GM19324 (cell line): Measurements from ENCODE around the gene ATXN3.

ENCODE experiments used
- ATAC-seq: cut with Tn5 transposase; IDR thresholded peaks from one replicate; pipeline ENCODE4 v1.9.1; 2021; ENCODE audit warnings: mild to moderate bottlenecking, moderate library complexity; ENCODE audit not compliant: unreplicated experiment, low FRiP score

The ATXN3 gene

DNA sequence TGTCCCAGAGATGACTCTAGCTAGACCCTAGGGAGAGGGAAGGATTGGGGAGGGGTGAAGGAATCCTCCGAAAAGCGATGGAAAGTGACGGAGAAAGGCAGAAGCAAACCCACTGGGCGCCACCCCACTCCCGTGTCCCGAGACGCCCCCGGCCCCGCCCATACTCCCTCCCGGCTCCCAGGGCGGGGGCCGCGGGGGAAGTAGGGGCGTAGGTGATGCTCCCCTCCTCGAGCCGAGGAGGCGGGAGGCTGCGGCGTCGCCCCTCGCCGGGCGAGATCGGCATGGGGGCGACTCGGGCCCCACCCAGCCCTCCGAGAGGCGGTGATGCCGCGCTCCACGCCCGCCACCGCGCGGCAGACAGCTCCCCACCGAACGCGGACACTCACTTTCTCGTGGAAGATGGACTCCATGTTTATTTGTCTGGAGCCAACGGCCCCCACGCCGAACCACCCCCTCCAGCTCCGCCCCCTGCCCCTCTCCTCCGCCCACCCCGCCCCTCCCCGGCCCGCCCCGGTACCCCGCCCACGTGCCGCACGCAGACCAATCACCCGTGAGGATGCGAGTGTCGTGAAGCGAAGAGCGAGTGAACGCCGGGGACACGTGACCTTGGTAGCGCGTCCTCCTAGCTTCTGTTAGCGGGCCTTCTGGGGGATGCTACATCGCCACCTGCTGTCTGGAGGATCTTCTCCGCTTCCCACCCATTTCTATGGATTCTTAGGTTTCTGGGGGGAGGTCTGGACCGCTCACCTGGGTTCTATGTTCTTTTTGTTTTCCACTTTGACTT, at the start of gene ATXN3:
TSS of gene ATXN3 (minus strand) at position 440 of the 784 bp plus-strand sequence. CDS start at position 410, 30 bp downstream.
- peak; percentile 91 for ATAC-seq

DNA sequence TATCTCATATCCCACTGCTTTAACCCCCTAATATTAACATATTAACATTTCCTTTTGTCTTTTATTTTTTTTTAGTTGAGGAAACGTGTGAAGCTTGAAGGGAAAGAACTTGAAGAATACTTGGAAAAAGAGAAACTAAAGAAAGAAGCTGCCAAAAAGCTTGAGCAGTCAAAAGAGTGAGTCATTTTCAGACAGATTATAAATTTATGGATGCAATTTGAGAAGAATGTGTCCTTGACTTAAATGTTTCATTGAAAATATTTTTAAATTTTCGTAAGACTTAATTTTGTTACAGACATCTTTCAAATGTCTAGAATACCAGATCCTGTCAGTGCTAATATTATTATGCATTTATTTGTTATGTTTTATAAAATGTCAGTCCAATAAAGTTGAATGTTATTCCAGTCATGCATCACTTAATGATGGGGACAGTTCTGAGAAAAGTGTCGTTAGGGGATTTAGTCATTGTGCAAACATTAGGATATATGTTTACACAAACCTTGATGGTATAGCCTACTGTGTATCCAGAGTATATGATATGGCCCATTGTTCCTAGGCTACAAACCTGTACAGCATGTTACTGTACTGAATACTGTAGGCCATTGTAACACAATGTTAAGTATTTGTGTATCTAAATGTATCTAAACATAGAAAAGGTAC, 48.0 kb upstream of the ATXN3 start:
- no peak for ATAC-seq

DNA sequence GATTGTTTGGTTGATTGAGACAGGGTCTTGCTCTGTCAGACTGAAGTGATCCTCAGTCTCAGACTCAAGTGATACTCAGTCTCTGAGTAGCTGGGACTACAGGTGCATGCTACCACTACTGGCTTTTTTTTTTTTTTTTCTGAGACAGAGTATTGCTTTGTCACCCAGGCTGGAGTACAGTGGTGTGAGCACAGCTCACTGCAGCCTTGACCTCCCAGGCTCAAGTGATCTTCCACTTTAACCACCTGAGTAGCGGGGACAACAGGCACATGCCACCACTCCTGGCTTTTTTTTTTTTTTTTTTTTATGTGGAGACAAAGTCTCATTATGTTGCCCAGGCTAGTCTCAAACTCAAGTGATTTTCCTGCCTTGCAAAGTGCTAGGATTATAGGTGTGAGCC, 47.2 kb upstream of the ATXN3 start:
- no peak for ATAC-seq

DNA sequence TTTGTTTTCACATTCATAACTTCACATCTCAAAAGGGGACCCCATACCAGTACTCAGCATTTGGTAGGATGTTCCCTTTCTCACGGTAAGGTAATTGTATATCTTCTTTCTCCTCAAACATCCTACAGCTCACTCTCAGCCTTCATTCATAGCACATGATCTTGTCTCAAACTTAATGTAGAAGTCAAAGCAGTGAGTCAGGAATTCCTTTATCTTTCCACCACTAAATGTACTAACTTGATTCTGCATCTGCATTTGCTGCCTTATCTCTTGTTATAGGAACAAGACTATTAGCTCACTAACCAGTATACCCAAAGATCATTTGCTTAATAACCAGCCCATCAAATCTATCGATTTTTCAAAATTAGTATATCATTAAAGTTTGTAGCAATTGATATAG, 38.3 kb upstream of the ATXN3 start:
- no peak for ATAC-seq

DNA sequence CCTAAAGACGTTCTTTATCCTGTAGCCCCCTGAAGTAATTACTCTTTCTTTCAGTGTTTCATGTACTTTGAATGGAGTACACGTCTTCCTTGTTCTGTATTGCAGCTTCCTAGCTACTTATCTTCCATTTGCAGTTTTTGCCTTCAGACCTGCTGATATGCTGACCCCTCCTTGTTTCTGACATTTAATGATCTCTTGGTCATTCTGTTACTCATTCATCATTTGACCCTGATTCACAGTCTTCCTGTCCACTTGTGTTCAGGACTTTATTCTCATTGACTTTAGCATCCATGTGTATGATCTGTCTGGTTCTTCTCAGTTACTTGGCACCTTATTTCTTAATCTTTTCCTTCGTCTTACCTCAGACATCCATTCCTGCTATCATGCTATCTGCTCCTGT, 37.6 kb upstream of the ATXN3 start:
- no peak for ATAC-seq

DNA sequence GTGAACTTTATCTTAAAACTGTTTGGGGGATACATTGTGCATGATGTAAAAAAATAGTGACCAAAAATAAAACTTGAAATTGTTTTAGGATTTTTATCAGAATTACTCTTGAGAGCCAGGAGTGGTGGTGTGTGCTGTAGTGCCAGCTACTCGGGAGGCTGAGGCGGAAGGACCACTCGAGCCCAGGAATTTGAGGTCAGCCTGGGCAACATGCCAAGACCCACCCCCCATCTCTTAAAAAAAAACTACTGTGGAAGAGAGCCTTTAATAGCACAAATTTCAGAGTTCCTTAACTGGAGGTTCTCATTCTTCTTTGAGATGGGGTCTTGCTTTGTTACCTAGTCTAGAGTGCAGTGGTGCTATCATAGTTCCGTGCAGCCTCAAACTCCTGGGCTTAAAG, 36.9 kb upstream of the ATXN3 start:
- ATAC-seq = no peak

DNA sequence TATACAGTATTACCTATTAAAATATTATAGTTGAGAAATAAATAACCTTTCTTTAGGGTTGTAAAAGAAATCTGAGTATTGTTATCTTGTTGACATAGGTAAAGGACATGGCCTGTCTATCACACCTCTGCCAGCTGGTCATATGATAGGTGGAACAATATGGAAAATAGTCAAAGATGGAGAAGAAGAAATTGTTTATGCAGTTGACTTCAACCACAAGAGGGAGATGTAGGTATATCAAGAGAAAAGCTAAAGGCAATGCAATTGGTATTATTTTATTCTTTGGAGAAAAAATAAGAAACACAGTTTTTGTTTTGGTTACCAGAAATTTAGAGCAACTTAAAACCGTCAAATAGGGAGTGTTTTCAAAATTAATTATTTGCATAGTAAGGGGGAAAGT, 28.9 kb upstream of the ATXN3 start:
- ATAC-seq = no peak

DNA sequence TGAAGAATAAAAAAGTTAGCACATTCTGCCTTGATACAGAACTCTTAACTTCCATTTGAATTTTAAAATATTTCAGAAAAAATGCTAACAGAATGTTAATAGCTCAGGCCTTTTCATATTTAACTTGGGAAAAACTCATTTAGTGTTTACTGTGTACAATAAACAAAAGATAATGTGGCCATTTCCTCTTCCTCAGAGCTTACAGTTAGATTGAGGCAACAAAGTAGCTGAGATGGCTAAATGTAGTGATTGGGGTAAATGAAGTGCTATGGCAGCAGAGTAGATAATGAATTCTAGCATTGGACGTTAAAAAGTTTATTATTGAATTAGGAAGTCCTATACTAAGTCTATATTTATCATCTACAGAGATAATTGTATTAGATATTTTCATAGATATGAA, 28.1 kb upstream of the ATXN3 start:
- no peak for ATAC-seq

DNA sequence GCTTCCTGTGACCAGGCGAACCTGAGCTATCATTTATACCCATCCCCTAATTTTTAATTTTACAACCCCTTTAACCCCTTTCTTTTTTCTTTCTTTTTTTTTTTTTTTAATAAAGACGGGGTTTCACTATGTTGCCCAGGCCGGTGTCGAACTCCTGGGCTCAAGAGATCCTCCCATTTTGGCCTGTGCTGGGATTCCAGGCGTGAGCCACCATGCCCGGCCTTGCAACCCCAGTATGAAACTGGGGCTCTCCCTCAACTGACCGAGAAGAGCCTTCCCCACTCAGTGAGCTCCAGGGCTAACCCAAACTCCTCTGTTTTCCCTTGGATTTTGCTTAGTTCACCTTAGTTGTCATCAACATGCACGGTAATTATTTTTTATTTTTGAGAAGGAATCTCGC, 16.4 kb upstream of the ATXN3 start:
- no peak for ATAC-seq

DNA sequence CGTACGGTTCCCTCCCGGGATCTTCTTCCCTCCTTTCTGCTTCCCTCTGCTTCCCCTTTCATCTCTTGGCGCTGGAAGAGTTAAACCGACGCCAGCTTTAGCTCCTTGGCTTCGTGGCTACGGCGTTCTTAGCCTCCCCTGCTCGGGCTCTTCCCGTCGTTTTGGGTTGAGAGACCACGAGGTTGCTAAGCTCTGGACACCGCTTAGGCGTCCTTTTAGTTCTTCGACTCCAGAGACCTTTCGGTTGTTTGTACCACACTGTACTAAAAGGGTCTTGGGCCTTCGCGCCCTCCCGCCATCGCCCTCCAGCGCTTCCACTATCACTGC, 15.9 kb upstream of the ATXN3 start:
- ATAC-seq = peak; percentile 13

DNA sequence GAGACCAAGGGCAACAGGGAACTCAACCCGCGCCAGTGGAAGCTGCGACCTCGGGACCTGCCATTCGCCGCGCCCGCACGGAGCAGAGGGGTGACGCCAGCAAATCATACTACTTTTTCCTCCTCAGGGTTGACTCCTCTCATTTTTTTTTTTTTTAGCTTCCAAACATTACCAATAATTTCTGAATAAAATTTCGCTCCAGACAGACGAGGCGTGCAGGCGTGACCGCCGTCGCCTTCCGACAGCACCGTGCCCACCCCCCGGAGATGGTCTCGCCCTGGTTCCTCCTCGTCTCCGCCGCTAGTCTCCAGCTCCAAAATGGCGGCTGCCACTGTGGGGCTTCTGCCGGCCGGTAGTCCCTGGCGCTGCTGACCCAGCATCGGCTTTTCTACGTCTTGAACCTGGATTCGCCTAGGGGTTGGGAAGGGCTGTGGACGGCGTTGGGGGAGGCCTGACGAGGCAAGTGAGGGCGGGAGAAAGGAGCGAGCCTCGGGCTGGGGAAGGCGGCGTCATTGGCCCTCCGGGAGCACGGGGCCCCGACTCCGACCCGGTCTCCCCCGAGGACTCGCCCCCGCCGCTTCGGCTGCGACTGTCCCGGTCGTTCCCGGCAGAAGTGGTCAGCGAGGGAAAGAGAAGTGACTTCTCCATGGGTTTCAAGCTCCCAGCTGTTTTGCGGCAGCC, 15.4 kb upstream of the ATXN3 start, which contains the start of the genes CPSF2 and NDUFB1:
TSS of gene CPSF2 (plus strand) at position 300 of the 681 bp plus-strand sequence. CDS start 9,016 bp downstream, outside the sequence.
TSS of gene NDUFB1 (minus strand) at position 37 of the 681 bp plus-strand sequence. CDS start 4,069 bp downstream, outside the sequence.
- peak; percentile 92 for ATAC-seq

DNA sequence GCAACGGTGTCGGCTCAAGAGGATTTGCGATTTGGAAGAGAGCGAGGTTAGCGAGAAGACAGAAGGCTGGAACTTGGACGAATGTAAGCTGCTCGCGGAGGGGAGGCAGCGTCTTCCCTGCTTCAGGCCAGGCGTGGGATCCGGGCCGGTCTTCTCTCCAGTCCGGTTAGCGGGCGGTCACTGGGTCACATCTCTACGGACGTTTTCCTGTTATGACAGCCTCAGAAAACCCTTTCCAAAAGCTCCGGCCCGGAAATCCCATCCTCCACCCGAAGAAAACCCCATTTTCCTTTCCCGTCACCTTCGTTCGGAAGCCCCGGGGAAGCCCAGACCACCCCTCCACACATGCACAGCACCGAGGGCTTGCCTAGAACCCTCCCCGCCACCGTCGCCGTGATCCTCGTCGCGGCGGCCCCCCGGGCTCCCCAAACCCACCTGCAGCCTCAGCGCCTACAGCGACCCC, 14.9 kb upstream of the ATXN3 start:
- ATAC-seq = peak; percentile 12

DNA sequence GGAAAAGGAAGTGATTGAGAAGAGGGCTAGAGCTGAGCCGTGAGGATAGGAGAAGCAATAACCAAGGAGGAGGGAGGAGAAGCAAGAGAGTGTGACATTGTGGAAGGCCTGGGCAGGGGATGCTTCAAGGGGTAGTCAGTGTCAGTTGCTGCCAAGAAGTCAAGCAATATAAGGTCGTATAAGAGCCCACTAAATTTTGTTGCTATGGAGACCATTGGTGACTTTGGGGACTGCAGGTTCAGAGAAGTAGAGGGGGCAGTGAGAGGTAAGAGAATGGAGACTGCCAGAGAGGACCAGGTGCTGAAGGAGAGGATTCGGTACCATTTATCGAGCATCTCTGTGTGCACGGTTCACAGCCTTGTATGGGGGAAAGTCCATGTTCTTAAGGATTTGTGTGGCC, 3.1 kb upstream of the ATXN3 start:
- no peak for ATAC-seq

DNA sequence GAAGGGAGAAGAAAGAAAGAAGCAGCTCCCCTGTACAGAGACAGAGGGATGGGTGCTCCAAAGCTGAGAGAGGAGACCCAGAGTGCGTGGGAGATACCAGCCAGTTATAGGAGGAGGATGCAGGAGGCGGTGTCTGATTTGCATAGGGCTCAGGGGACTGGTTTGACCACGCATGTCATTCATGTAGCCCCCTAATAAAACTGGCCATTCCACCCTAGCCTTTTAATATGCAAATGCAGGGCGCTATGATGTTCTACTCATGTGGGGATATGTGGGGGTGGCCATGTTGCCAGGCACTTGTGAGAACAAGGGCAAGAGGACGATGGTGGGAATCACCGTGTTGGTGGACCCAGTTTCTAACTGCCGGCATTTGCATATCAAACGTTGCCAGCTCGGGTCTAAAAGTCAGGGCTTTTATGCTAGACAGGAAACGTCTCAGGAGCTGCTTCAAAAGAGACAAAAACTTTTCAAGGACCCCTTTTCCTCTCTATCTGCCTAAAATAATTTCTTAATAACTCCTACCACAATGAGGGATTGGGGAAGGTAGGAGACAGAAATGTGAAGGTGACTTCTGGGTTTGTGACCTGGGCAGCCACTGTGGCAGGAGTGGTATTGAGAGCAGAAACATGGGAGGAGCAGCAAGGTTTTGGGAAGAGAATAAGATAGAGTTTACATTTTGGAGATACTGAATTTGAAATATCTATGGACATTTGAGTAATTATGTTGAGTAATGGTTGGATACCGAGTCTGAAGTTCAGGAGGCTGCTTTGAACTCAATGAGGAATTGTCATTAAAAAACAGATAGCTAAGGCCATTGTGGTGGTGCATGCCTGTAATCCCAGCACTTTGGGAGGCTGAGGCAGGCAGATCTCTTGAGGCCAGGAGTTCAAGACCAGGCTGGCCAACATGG, 2.2 kb upstream of the ATXN3 start:
- no peak for ATAC-seq

DNA sequence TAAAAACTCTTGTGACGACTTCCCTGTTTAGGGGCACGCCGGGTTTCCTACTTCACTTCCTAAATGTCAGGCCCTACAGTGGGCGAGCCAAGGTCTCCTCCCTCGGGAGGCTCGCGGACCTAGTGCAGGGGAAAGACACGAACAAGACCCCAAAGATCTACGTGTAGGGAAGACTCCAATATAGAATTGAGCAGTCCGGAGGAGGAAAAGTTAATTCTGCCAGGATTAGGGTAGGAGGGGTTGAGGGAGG, 564 bp downstream of the ATXN3 start:
- peak; percentile 5 for ATAC-seq

DNA sequence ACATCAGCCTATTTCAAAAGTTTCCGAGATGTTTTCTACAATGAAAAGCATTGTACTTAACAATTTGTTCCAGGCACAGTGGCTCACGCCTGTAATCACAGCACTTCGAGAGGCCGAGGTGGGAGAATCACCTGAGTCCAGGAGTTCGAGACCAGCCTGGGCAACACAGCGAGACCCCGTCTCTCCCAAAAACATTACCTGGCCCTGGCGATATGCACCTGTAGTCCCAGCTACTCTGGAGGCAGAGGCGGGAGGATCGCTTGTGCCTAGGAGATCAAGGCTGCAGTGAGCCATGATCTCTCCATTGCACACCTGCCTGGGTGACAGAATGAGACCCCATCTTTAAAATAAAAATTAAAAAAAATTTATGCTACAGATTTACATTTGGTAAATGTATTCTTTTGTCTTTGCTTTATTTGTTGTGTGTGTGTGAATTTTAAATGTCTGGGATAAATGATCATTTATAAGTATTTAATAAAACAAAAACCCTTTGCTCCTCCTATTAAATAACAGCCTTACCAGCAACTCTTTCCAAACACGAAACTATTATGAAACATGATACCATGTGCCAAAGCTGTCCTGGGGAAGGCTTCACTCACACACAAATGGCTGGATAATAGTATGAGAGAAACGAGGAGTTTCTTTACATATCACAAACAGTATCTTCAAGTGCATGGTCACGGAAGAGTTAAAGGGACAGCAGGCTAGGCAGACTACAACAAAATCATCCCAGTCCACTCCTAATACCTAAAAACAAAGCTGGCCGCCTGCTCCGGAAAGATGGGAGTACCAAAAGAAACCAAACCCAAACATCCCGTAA, 1.1 kb downstream of the ATXN3 start:
- no peak for ATAC-seq

DNA sequence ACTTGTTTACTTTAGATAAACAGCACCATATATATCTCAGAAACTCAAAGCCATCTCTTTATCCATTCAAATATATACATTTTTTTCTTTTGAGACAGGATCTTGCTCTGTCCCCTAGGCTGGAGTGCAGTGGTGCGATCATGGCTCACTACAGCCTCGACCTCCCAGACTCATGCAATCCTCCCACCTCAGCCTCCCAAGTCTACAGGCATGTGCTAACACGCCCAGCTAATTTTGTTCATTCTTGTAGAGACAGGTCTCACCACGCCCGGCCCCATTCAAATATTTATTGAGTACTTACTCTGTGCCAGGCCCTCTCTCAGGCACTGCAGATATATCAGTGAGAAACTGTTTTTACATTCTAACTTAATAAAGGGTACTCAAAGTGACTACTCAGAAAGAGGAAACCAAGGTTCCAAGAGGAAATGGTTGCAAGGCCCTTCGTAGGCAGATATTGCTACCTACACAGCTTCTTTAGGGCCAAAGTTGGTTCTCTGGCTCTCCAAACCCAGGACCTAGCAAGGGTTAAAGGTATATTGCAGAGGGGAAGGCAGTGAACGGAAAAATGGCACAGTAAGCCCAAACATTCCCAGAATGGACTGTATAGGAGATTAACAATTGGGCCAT, 2.9 kb downstream of the ATXN3 start:
- no peak for ATAC-seq

DNA sequence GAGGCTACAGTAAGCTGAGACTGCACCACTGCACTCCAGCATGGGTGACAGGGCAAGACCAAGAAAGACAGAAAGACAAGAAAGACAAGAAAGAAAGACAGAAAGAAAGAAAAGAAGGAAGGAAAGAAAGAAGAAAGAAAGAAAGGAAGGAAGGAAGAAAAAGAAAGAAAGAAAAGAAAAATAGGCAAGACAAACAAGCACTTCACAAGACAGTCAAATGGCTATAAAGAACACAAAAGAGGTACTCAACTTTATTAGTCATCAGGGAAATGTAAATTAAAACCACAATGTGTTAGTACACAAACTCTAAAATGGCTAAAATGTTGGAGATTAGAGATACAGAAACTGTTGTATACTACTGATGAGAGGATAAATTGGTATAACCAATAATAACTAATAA, 6.6 kb downstream of the ATXN3 start:
- no peak for ATAC-seq

DNA sequence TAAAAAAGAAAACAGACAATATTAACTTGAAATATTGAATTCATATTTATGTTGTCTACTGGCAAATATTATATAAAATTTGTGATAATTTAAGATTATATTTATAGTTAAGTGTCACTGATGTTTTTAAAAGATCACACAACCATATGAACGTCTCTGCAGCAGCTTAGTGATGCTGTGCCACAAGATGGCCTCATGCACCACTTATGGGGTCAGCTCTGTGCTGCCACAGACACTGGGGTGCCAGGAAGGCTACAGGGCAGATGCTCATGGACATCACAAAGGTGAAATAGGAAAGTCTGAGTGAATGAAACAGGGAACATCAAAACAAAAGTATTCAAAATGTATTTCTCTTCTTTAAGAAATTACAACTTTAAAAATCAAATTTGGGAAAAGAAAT, 13.1 kb downstream of the ATXN3 start:
- no peak for ATAC-seq
